C4-2B (cell line): Measurements from ENCODE around the gene RAPGEF3.

Experiments used
- ZFX ChIP-seq: fragments of 450-650 bp; IDR thresholded peaks from 2 replicates; pipeline ENCODE4 v1.6.1; 2017
- TF ChIP-seq, protein P1 (sequence below): fragments of 450-650 bp; conservative IDR thresholded peaks from 2 replicates; pipeline ENCODE4 v1.5.1; 2017; ENCODE audit warnings: mild to moderate bottlenecking

DNA sequence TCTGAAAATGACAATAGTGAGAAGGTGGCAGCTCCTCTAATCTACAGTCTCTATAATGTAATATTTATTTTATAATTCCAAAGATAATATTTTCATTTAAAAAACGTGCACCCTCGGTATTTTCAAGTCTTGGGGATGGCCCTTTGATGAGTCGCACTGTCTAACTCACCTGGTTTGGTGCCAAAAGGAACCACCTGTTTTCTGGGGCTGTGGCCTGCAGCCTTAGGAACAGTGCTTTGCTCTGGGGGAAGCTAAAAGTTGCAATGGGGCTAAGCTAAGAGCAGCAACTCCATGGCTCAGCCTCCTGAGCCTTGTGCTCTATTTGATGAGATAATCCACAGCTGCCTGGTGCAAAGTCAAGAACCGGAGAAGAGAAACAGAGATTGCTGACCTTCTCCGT lies 27.0 kb downstream of the RAPGEF3 start:
- TF ChIP-seq, protein P1, sequence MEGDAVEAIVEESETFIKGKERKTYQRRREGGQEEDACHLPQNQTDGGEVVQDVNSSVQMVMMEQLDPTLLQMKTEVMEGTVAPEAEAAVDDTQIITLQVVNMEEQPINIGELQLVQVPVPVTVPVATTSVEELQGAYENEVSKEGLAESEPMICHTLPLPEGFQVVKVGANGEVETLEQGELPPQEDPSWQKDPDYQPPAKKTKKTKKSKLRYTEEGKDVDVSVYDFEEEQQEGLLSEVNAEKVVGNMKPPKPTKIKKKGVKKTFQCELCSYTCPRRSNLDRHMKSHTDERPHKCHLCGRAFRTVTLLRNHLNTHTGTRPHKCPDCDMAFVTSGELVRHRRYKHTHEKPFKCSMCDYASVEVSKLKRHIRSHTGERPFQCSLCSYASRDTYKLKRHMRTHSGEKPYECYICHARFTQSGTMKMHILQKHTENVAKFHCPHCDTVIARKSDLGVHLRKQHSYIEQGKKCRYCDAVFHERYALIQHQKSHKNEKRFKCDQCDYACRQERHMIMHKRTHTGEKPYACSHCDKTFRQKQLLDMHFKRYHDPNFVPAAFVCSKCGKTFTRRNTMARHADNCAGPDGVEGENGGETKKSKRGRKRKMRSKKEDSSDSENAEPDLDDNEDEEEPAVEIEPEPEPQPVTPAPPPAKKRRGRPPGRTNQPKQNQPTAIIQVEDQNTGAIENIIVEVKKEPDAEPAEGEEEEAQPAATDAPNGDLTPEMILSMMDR: no peak
- TF ChIP-seq ZFX: no peak
